Fibroblast of lung (primary cell): ENCODE data around the gene ZNF324. TPM values are rescaled to one million over a fixed set of nuclear protein-coding genes. Genes with fewer than 3 reads are reported as not detected.

ENCODE experiments used
- DNase-seq, 2 donors: peaks; one replicate each; pipeline versions ENCODE4 v3.0.0 to v3.0.0-alpha.2; 2010; ENCODE audit warnings: low read depth in 2 of 2
- H2AFZ ChIP-seq: 2 replicates; pipeline ENCODE4 v1.5.1; 2012; ENCODE audit warnings: low read length, control low read depth, inconsistent platforms
- H3K27ac ChIP-seq: 2 replicates; pipeline ENCODE4 v1.5.1; 2011; ENCODE audit warnings: low read length, control low read depth; ENCODE audit not compliant: insufficient read depth
- H3K27me3 ChIP-seq: 2 replicates; pipeline ENCODE4 v1.5.1; 2011; ENCODE audit warnings: mild to moderate bottlenecking, low read length; ENCODE audit not compliant: control insufficient read depth, insufficient read depth
- H3K36me3 ChIP-seq: 2 replicates; pipeline ENCODE4 v1.5.1; 2011; ENCODE audit warnings: low read length; ENCODE audit not compliant: control insufficient read depth, insufficient read depth
- H3K4me1 ChIP-seq: 2 replicates; pipeline ENCODE4 v1.5.1; 2011; ENCODE audit warnings: low read length; ENCODE audit not compliant: control insufficient read depth, insufficient read depth; ENCODE audit errors: extremely low read depth
- H3K4me2 ChIP-seq: 2 replicates; pipeline ENCODE4 v1.5.1; 2011; ENCODE audit warnings: low read length, control low read depth; ENCODE audit not compliant: insufficient read depth; ENCODE audit errors: extremely low read depth
- H3K4me3 ChIP-seq, 4 experiments: fragments of 200-600 bp in 1 of 4; sonication (generic) in 1 of 4; replicated peaks in 1 of 4; 2 replicates each; pipeline ENCODE4 v1.5.1; 2011 to 2016; ENCODE audit warnings: low read length in 4 of 4, low read depth in 3 of 4, mild to moderate bottlenecking in 3 of 4, control low read depth in 2 of 4, inconsistent platforms in 1 of 4, mixed read lengths in 1 of 4; ENCODE audit not compliant: insufficient read depth in 1 of 4; ENCODE audit errors: control extremely low read depth in 1 of 4
- H3K79me2 ChIP-seq: 2 replicates; pipeline ENCODE4 v1.5.1; 2012; ENCODE audit warnings: mild to moderate bottlenecking, low read length, inconsistent platforms; ENCODE audit not compliant: control insufficient read depth, insufficient read depth
- H3K9ac ChIP-seq: 2 replicates; pipeline ENCODE4 v1.5.1; 2011; ENCODE audit warnings: mild to moderate bottlenecking, low read length, control low read depth; ENCODE audit not compliant: insufficient read depth
- H3K9me3 ChIP-seq: 2 replicates; pipeline ENCODE4 v1.5.1; 2012; ENCODE audit warnings: low read depth, low read length; ENCODE audit not compliant: control insufficient read depth, insufficient read depth
- H4K20me1 ChIP-seq: 2 replicates; pipeline ENCODE4 v1.5.1; 2011; ENCODE audit warnings: low read length; ENCODE audit not compliant: control insufficient read depth, insufficient read depth; ENCODE audit errors: extremely low read depth
- EZH2 ChIP-seq: IDR thresholded peaks from 2 replicates; pipeline ENCODE4 v1.5.1; 2012; ENCODE audit warnings: low read length, control low read depth, mild to moderate bottlenecking; ENCODE audit errors: missing control alignments
- polyA plus RNA-seq, 2 donors: library from polyadenylated mRNA; depleted of rRNA in 1 of 2; stranded (reverse) in 1 of 2; unstranded in 1 of 2; fragments of >200 nt; gene quantifications; 2 replicates each; pipeline ENCODE4 v1.2.1, GENCODE V29; 2011 to 2012; ENCODE audit warnings: missing spikeins in 1 of 2
- total RNA-seq: library from RNA; depleted of rRNA; stranded (reverse); fragments of >200 nt; gene quantifications from 2 replicates; pipeline ENCODE4 v1.2.1, GENCODE V29; 2014
- TF ChIP-seq, protein P1 (sequence below), 2 donors: IDR thresholded peaks in 1 of 2; conservative IDR thresholded peaks in 1 of 2; 1 replicate in 1 of 2; 2 replicates in 1 of 2; pipeline ENCODE4 v1.5.1; 2011 to 2012; ENCODE audit warnings: low read length in 2 of 2, control low read depth in 1 of 2, inconsistent platforms in 1 of 2, low read depth in 1 of 2, mild to moderate bottlenecking in 1 of 2

The ZNF324 gene
- total and polyA plus RNA-seq, 2 donors (not counting 1 experiment from before 2014, with no cell fraction given), result 4.1 to 14.2 TPM

DNA sequence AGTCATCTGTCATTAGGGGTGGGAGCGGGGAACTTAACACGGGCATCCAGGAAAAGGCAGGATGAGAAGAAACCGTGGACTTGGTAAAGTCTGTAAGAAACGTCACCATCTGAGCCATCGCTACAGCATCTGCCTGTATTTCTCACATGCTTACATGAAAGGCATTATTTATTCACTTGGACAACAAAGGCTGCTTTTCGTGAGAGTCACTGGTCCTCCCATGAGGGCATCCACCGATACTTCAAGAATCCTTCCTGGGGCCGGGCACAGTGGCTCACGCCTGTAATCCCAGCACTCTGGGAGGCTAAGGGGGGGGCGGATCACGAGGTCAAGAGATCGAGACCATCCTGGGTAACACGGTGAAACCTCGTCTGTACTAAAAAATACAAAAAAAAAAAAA is 25.4 kb downstream of the ZNF324 start:
- TF ChIP-seq, protein P1, sequence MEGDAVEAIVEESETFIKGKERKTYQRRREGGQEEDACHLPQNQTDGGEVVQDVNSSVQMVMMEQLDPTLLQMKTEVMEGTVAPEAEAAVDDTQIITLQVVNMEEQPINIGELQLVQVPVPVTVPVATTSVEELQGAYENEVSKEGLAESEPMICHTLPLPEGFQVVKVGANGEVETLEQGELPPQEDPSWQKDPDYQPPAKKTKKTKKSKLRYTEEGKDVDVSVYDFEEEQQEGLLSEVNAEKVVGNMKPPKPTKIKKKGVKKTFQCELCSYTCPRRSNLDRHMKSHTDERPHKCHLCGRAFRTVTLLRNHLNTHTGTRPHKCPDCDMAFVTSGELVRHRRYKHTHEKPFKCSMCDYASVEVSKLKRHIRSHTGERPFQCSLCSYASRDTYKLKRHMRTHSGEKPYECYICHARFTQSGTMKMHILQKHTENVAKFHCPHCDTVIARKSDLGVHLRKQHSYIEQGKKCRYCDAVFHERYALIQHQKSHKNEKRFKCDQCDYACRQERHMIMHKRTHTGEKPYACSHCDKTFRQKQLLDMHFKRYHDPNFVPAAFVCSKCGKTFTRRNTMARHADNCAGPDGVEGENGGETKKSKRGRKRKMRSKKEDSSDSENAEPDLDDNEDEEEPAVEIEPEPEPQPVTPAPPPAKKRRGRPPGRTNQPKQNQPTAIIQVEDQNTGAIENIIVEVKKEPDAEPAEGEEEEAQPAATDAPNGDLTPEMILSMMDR (conservative IDR thresholded peaks at IDR 0.05 in 1 of 2, IDR thresholded peaks at IDR 0.05 in 1 of 2; ENCODE audit: low read depth in 1 of 2, low read length in 2 of 2), result no peak
- TF ChIP-seq EZH2, result no peak
- H3K27me3 ChIP-seq, result no peaks in the 10 kb centered on the region
- no peak overlapping the region for H3K4me3 ChIP-seq
- H3K27ac ChIP-seq, result no peak overlapping the region
- H3K9me3 ChIP-seq, result no peaks in the 10 kb centered on the region
- H4K20me1 ChIP-seq, result no peaks in the 10 kb centered on the region
- no peak for DNase-seq
- H3K4me1 ChIP-seq, result no peaks in the 10 kb centered on the region
- H3K79me2 ChIP-seq, result no peaks in the 10 kb centered on the region
- H2AFZ ChIP-seq, result no peak overlapping the region
- H3K4me2 ChIP-seq, result no peak overlapping the region
- H3K36me3 ChIP-seq, result no peaks in the 10 kb centered on the region
- H3K9ac ChIP-seq, result no peak overlapping the region

DNA sequence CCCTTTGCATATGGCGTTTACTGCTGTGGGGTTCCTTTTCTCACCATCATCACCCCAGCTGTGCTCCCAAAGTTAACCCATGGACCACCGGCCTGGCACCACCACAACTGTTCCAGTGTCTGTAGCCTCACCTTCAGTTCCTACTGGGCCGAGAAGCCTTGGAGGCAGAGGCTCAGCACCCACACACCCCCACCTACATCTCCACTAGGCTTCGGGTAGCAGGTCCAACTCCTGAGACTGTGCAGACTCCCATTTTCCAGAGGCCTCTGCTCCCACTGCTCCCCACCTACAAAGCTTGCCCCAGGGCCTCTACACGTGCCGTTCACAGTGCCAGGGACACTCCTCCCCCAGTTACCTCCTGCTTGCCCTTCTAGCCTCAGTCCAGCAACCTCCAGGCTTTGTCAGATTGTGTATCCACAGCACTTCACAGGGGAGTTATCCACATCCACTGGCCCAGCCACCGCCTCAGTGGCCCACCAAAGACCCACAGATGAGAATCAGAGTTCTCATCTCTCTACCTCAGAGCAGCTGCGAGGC is 30.8 kb downstream of the ZNF324 start:
- no peaks in the 10 kb centered on the region for H4K20me1 ChIP-seq
- no peaks in the 10 kb centered on the region for H3K36me3 ChIP-seq
- no peak overlapping the region for H3K4me2 ChIP-seq
- no peaks in the 10 kb centered on the region for H3K27me3 ChIP-seq
- TF ChIP-seq EZH2, result no peak
- TF ChIP-seq, protein P1 (conservative IDR thresholded peaks at IDR 0.05 in 1 of 2, IDR thresholded peaks at IDR 0.05 in 1 of 2; ENCODE audit: low read depth in 1 of 2, low read length in 2 of 2), result no peak
- no peak overlapping the region for H2AFZ ChIP-seq
- no peak overlapping the region for H3K4me3 ChIP-seq
- peaks cover 5% of the 10 kb centered on the region for H3K4me1 ChIP-seq
- no peaks in the 10 kb centered on the region for H3K9me3 ChIP-seq
- no peak overlapping the region for H3K9ac ChIP-seq
- no peak for DNase-seq
- H3K27ac ChIP-seq, result no peak overlapping the region
- H3K79me2 ChIP-seq, result no peaks in the 10 kb centered on the region

DNA sequence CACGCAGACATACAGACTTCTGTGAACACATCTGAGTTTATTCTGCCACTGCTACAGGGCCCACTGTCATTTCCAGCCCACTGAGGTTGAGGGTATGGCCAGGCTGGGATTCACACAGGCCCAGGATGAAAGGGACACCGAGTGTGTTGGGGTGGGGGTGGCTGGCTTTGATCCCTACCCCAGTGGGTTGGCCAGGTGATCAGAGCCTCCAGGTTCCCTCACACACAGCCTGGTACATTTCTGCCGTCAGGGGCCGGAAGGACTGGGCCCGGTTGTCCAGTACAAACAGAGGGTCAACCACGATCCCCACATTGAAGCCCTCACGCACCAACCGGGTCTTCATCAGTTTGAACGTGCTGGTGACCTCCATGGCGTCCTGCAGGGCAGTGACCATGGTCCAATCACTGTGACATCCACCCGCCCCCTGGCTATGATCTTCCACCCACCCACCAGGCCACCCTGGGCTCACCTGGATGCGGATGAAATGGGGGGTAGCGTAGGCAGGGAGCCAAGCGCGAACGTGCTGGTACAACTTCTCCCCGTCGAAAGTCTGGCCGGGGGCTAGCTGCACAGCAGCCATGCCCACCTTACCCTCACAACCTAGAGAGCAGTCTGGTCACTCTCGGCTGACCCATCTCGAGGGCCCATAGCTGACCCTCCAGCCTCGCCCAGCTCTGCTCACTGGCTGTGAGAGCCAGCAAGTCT is 31.6 kb downstream of the ZNF324 start:
- no peaks in the 10 kb centered on the region for H3K36me3 ChIP-seq
- H3K4me3 ChIP-seq, result peak overlapping the region; percentile 28 to 69 (median 46)
- no peak for DNase-seq
- H3K27me3 ChIP-seq, result no peaks in the 10 kb centered on the region
- no peaks in the 10 kb centered on the region for H3K79me2 ChIP-seq
- TF ChIP-seq, protein P1 (conservative IDR thresholded peaks at IDR 0.05 in 1 of 2, IDR thresholded peaks at IDR 0.05 in 1 of 2; ENCODE audit: low read depth in 1 of 2, low read length in 2 of 2), result no peak
- no peak for TF ChIP-seq EZH2
- no peaks in the 10 kb centered on the region for H4K20me1 ChIP-seq
- peak overlapping the region; percentile 83 for H2AFZ ChIP-seq
- peak overlapping the region; percentile 78 for H3K4me2 ChIP-seq
- no peaks in the 10 kb centered on the region for H3K9me3 ChIP-seq
- no peak overlapping the region for H3K27ac ChIP-seq
- peaks cover 5% of the 10 kb centered on the region for H3K4me1 ChIP-seq
- no peak overlapping the region for H3K9ac ChIP-seq
